HepG2 (cell line): ENCODE data around the gene ZNF511. TPM values are rescaled to one million over a fixed set of nuclear protein-coding genes. Genes with fewer than 3 reads are reported as not detected.

Source experiments
- ATAC-seq: fragments of 200-7000 bp; cut with Tn5 transposase; 3 replicates; pipeline ENCODE4 v1.9.1; 2020; ENCODE audit warnings: mild to moderate bottlenecking, moderate library complexity
- BruUV-seq: library from RNA; stranded (reverse); fragments of 400-500 nt; replicated peaks from 2 replicates; lab custom pipeline; 2021; lab: Mats Ljungman, UMichigan
- CTCF ChIA-PET: fragments of 300-600 bp; formaldehyde crosslinking; extraction: SDS; loops from one replicate; lab custom pipeline; 2021; ENCODE audit warnings: low total read pairs, inconsistent platforms, low intra/inter-chr PET ratio; lab: Yijun Ruan, JAX
- POLR2A ChIA-PET: fragments of 350-600 bp; sonication (Branson Sonifier 250); formaldehyde crosslinking; loops from one replicate; lab custom pipeline; 2020; ENCODE audit warnings: antibody characterized with exemption, inconsistent platforms; lab: Yijun Ruan, JAX
- DNase-seq: peaks from one replicate; pipeline ENCODE4 v3.0.0-alpha.2; 2015; ENCODE audit warnings: low spot score
- FAIRE-seq: peaks from 3 replicates; lab custom pipeline; 2011; peaks lifted over from hg19 to GRCh38; lab: Jason Lieb, UNC
- H2AFZ ChIP-seq: one replicate; pipeline ENCODE4 v1.6.1; 2011; ENCODE audit warnings: low read length, inconsistent platforms
- H3K27ac ChIP-seq: fragments of 300-600 bp; 3 replicates; pipeline ENCODE4 v1.8.0; 2011; ENCODE audit warnings: mixed run types, mild to moderate bottlenecking, mixed read lengths, low read length, inconsistent platforms; ENCODE audit not compliant: insufficient read depth; ENCODE audit errors: extremely low read length
- H3K27me3 ChIP-seq, 2 experiments: fragments of 200-600 bp in 1 of 2; 2 replicates in 1 of 2; 3 replicates in 1 of 2; pipeline versions ENCODE4 v1.6.0 to v1.8.0; 2011; ENCODE audit warnings: low read length in 2 of 2, mild to moderate bottlenecking in 2 of 2, moderate library complexity in 2 of 2, inconsistent platforms in 1 of 2; ENCODE audit not compliant: insufficient read depth in 2 of 2, control insufficient read depth in 1 of 2
- H3K36me3 ChIP-seq, 2 experiments: fragments of 200-600 bp in 1 of 2; replicated peaks in 1 of 2; 2 replicates in 1 of 2; 3 replicates in 1 of 2; pipeline versions ENCODE4 v1.5.1 to v1.8.0; 2011; ENCODE audit warnings: low read length in 2 of 2, inconsistent platforms in 1 of 2; ENCODE audit not compliant: insufficient read depth in 2 of 2, control insufficient read depth in 1 of 2
- H3K4me1 ChIP-seq: 2 replicates; pipeline ENCODE4 v1.5.1; 2012; ENCODE audit warnings: low read length, inconsistent platforms; ENCODE audit not compliant: insufficient read depth
- H3K4me2 ChIP-seq: 2 replicates; pipeline ENCODE4 v1.6.0; 2011; ENCODE audit warnings: low read depth, low read length, inconsistent platforms
- H3K4me3 ChIP-seq, 3 experiments: fragments of 200-600 bp in 1 of 3; sonication (generic), shearing (Covaris generic) in 1 of 3; replicated peaks in 1 of 3; 2 replicates each; pipeline ENCODE4 v1.5.1; 2011 to 2016; ENCODE audit warnings: low read length in 3 of 3, inconsistent platforms in 2 of 3, low read depth in 2 of 3, mild to moderate bottlenecking in 2 of 3, control low read depth in 1 of 3, mixed read lengths in 1 of 3; ENCODE audit not compliant: insufficient read depth in 1 of 3
- H3K79me2 ChIP-seq: one replicate; pipeline ENCODE4 v1.6.1; 2011; ENCODE audit warnings: low read length, inconsistent platforms; ENCODE audit not compliant: insufficient read depth
- H3K9ac ChIP-seq: 2 replicates; pipeline ENCODE4 v1.6.0; 2011; ENCODE audit warnings: mild to moderate bottlenecking, low read depth, low read length, inconsistent platforms; ENCODE audit not compliant: insufficient read depth
- H3K9me3 ChIP-seq: 2 replicates; pipeline ENCODE4 v1.5.1; 2012; ENCODE audit warnings: mild to moderate bottlenecking, low read length
- H4K20me1 ChIP-seq: 2 replicates; pipeline ENCODE4 v1.6.0; 2011; ENCODE audit warnings: inconsistent platforms, mild to moderate bottlenecking, low read length, moderate library complexity; ENCODE audit not compliant: insufficient read depth
- FLYWCH1 ChIP-seq: sonication (generic); formaldehyde crosslinking; IDR thresholded peaks from 2 replicates; pipeline ENCODE4 v1.8.1; 2023; ENCODE audit warnings: mild to moderate bottlenecking, missing genetic modification reagents
- NPAS2 ChIP-seq: sonication (generic); formaldehyde crosslinking; IDR thresholded peaks from 2 replicates; pipeline ENCODE4 v1.8.0; 2022; ENCODE audit warnings: mild to moderate bottlenecking, missing genetic modification reagents, borderline replicate concordance
- RELA ChIP-seq: sonication (generic); formaldehyde crosslinking; IDR thresholded peaks from 2 replicates; pipeline ENCODE4 v1.4.0; 2020; ENCODE audit warnings: missing genetic modification reagents
- REPIN1 ChIP-seq: sonication (generic); formaldehyde crosslinking; IDR thresholded peaks from 2 replicates; pipeline ENCODE4 v1.8.0; 2022; ENCODE audit warnings: missing genetic modification reagents, low read depth, mild to moderate bottlenecking, borderline replicate concordance
- THYN1 ChIP-seq: sonication (generic); formaldehyde crosslinking; IDR thresholded peaks from 2 replicates; pipeline ENCODE4 v1.8.1; 2023; ENCODE audit warnings: low read depth, mild to moderate bottlenecking, moderate library complexity, missing genetic modification reagents, borderline replicate concordance
- ZNF367 ChIP-seq: sonication (generic); formaldehyde crosslinking; IDR thresholded peaks from 2 replicates; pipeline ENCODE4 v1.4.0; 2020; ENCODE audit warnings: missing genetic modification reagents, borderline replicate concordance
- ZNF672 ChIP-seq: sonication (generic); formaldehyde crosslinking; IDR thresholded peaks from 2 replicates; pipeline ENCODE4 v1.8.1; 2022; ENCODE audit warnings: missing genetic modification reagents
- ZNF782 ChIP-seq: sonication (generic); formaldehyde crosslinking; IDR thresholded peaks from 2 replicates; pipeline ENCODE4 v1.4.0; 2020; ENCODE audit warnings: missing genetic modification reagents, mild to moderate bottlenecking, borderline replicate concordance
- WGBS: methylation state at CpG from one replicate; pipeline ENCODE4 v1.1.6; 2017; ENCODE audit warnings: low lambda C conversion rate; 5-methylcytosine and 5-hydroxymethylcytosine counted together
- in situ Hi-C: cut with HindIII; loops from 2 replicates; pipeline ENCODE4 v1.10.0; 2017; ENCODE audit warnings: low pct_unique_long_range_greater_than_20kb; ENCODE audit not compliant: extremely low pct_ligation_motif_present
- intact Hi-C: fragments of 100-400 bp; cut with micrococcal nuclease; formaldehyde crosslinking; loops from one replicate; pipeline ENCODE4 v1.10.0; 2022; ENCODE audit not compliant: unreplicated experiment
- polyA plus RNA-seq, 8 experiments: library from polyadenylated mRNA; depleted of rRNA in 3 of 8; stranded (reverse) in 7 of 8; unstranded in 1 of 8; fragments of >200 nt; fragmentation: Illumina TruSeq in 4 of 8; extraction: Trizol in 4 of 8; gene quantifications; 2 replicates each; pipeline versions ENCODE4 v1.2.1 to v1.2.3, GENCODE V29; 2011 to 2016; ENCODE audit warnings: low read depth in 4 of 8, missing spikeins in 1 of 8, mixed read lengths in 1 of 8; ENCODE audit not compliant: insufficient read depth in 1 of 8
- total RNA-seq, 5 experiments: library from RNA; depleted of rRNA; stranded (reverse); fragments of >200 nt; fragmentation: Illumina TruSeq; extraction: Trizol; gene quantifications; 2 replicates each; pipeline ENCODE4 v1.2.3, GENCODE V29; 2016; ENCODE audit warnings: low read depth in 1 of 5
- TF ChIP-seq, protein P1 (sequence below): sonication (generic); formaldehyde crosslinking; IDR thresholded peaks from 2 replicates; pipeline ENCODE4 v1.9.0; 2021; ENCODE audit warnings: missing genetic modification reagents, borderline replicate concordance

Gene ZNF511
- total and polyA plus RNA-seq, 2 of the 13 experiments (the other 11 are each of a cell fraction or from before 2014, with no cell fraction given): 35.6 to 66.4 TPM

DNA sequence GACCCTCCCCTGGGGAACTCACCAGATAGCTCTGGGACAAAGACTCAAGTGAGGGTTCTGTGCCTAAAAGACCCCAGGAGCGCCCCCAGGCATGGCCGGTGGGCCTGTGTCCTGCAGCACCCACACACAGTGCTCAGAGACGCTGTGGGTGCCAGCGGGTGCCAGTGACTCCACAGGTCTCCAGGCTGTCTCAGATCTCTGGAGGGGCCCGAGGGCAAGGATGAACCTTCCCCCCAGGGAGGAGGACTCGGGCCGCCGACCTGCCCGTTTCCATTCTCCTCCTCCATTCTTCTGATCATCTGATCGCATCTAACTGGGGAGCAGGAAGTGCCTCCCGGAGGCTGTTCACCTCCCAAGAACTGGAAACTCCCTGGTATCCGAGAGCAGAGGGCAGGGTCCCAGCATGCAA lies 33.0 kb upstream of the ZNF511 start:
- BruUV-seq: no TSS peak
- Histone ChIP-seq H2AFZ (no peak overlapping the region), H4K20me1 (peaks cover 7% of the 10 kb centered on the region; the same call in 1 of the 2 replicates), H3K4me3 (no peak overlapping the region), H3K79me2 (no peaks in the 10 kb centered on the region), H3K27ac (no peak overlapping the region), H3K4me2 (no peak overlapping the region), H3K4me1 (peaks cover 23% of the 10 kb centered on the region), H3K9me3 (no peaks in the 10 kb centered on the region), H3K9ac (no peak overlapping the region), H3K27me3 (peaks cover 0 to 21% of the 10 kb centered on the region in 2 experiments; a peak in 3 of 5 replicates), H3K36me3 (peaks cover 3 to 11% of the 10 kb centered on the region in 2 experiments; a peak in 1 of 5 replicates)
- no peak for FAIRE-seq
- intact Hi-C loops (no loop called here), in situ Hi-C loops (no loop called here)
- 0 out of 3 replicates have a peak, but pooled peaks have one; percentile 3 for ATAC-seq
- TF ChIP-seq NPAS2 (CRISPR knock-in tag) (no peak), ZNF782 (CRISPR knock-in tag) (no peak), FLYWCH1 (CRISPR knock-in tag) (no peak), ZNF672 (CRISPR knock-in tag) (no peak), REPIN1 (no peak), THYN1 (CRISPR knock-in tag) (no peak), RELA (CRISPR knock-in tag) (no peak), ZNF367 (CRISPR knock-in tag) (no peak)
- TF ChIP-seq, protein P1, sequence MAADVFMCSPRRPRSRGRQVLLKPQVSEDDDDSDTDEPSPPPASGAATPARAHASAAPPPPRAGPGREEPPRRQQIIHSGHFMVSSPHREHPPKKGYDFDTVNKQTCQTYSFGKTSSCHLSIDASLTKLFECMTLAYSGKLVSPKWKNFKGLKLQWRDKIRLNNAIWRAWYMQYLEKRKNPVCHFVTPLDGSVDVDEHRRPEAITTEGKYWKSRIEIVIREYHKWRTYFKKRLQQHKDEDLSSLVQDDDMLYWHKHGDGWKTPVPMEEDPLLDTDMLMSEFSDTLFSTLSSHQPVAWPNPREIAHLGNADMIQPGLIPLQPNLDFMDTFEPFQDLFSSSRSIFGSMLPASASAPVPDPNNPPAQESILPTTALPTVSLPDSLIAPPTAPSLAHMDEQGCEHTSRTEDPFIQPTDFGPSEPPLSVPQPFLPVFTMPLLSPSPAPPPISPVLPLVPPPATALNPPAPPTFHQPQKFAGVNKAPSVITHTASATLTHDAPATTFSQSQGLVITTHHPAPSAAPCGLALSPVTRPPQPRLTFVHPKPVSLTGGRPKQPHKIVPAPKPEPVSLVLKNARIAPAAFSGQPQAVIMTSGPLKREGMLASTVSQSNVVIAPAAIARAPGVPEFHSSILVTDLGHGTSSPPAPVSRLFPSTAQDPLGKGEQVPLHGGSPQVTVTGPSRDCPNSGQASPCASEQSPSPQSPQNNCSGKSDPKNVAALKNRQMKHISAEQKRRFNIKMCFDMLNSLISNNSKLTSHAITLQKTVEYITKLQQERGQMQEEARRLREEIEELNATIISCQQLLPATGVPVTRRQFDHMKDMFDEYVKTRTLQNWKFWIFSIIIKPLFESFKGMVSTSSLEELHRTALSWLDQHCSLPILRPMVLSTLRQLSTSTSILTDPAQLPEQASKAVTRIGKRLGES (CRISPR knock-in tag): no peak
- DNase-seq: no peak
- POLR2A ChIA-PET: no interaction called here
- CTCF ChIA-PET: no interaction called here
- 29% methylated on average over 7 of the region's 12 CpGs for WGBS
